Heart left ventricle (tissue), 13 donors: Measurements from ENCODE around the gene INO80.

Experiments
- CTCF ChIP-seq, 12 donors: fragments of 200-600 bp; sonication (generic) in 4 of 12; IDR thresholded peaks; one replicate each; pipeline versions ENCODE4 v1.5.0 to v1.8.0; 2018 to 2022; ENCODE audit warnings: antibody characterized with exemption in 12 of 12, mild to moderate bottlenecking in 5 of 12
- POLR2A ChIP-seq, 2 donors: fragments of 450-650 bp; IDR thresholded peaks; one replicate each; pipeline ENCODE4 v1.6.1; 2017; ENCODE audit warnings: antibody characterized with exemption in 2 of 2, mild to moderate bottlenecking in 2 of 2, moderate library complexity in 2 of 2
- donor health status: ischemic (EF 13 %, LVEDD 7.1; RV severe dilation, severe dysfunction).
- donor health status: DM: no; HTN: yes; CAD: no.
- donor health status: DM: no; HTN: no; CAD: no.
- donor health status: ischemic (EF 25% LVEDD 6.9; RV normal size, moderate dysfunction).
- donor health status: ischemic (EF 25% LVEDD 5.7; RV mildly dilated, moderate dysfunction).
- donor health status: ischemic (EF 35%, LVEDD 5.7; RV mildly dilated, moderate dysfunction).
- donor health status: nonischemic (EF 11% LVEDD 7.7; RV severe dilation, severe dysfunction).
- donor health status: DM: yes; HTN: yes; CAD: no.
- donor health status: PGD.
- donor health status: ischemic (EF 29% LVEDD 5.4; RV normal size, mild dysfunction).
- donor health status: nonischemic (EF 23%, LVEDD 6.1; RV moderate dilation, normal function).

- TF ChIP-seq CTCF (IDR thresholded peaks at IDR 0.05): no peak
- no peak for TF ChIP-seq POLR2A (IDR thresholded peaks at IDR 0.05)
These were observed 146.7 kb downstream of the INO80 start for GRCh38 chr15:40969363-40969762.
